GM18951 (cell line): ENCODE results near the gene MRGPRD.

Experiments used
- POLR2A ChIP-seq: IDR thresholded peaks from 4 replicates; pipeline ENCODE4 v1.6.1; 2011; ENCODE audit warnings: mild to moderate bottlenecking; ENCODE audit not compliant: insufficient read length, insufficient read depth; ENCODE audit errors: extremely low read depth
- in situ Hi-C: fragments of 300-500 bp; cut with MboI; formaldehyde crosslinking; loops from one replicate; pipeline ENCODE4 v1.12.0; 2022; ENCODE audit warnings: low sequenced_read_pairs, mixed read lengths, inconsistent platforms; ENCODE audit not compliant: unreplicated experiment

Gene MRGPRD

GRCh38 chr11:69010964-69011623 lies 30.3 kb upstream of the MRGPRD start:
- no peak for TF ChIP-seq POLR2A
- in situ Hi-C loops: no loop called here

- in situ Hi-C loops: no loop called here
- no peak for TF ChIP-seq POLR2A
These were observed 29.6 kb upstream of the MRGPRD start for GRCh38 chr11:69010361-69010891.

- no peak for TF ChIP-seq POLR2A
- in situ Hi-C loops: no loop called here
These were observed 28.8 kb upstream of the MRGPRD start for GRCh38 chr11:69009441-69010211.

GRCh38 chr11:69008737-69009440 lies 28.1 kb upstream of the MRGPRD start:
- in situ Hi-C loops: no loop called here
- TF ChIP-seq POLR2A: no peak

- no peak for TF ChIP-seq POLR2A
- in situ Hi-C loops: no loop called here
These were observed 27.2 kb upstream of the MRGPRD start for GRCh38 chr11:69007975-69008381.

GRCh38 chr11:69006816-69007215 lies 26.0 kb upstream of the MRGPRD start:
- no peak for TF ChIP-seq POLR2A
- in situ Hi-C loops: no loop called here

- no peak for TF ChIP-seq POLR2A
- in situ Hi-C loops: no loop called here
These were observed 25.0 kb upstream of the MRGPRD start for GRCh38 chr11:69005631-69006368.

GRCh38 chr11:69005183-69005630 lies 24.4 kb upstream of the MRGPRD start:
- no peak for TF ChIP-seq POLR2A
- in situ Hi-C loops: no loop called here

GRCh38 chr11:69004411-69005182 lies 23.8 kb upstream of the MRGPRD start:
- in situ Hi-C loops: no loop called here
- TF ChIP-seq POLR2A: no peak

GRCh38 chr11:69003866-69004367 lies 23.1 kb upstream of the MRGPRD start:
- no peak for TF ChIP-seq POLR2A
- in situ Hi-C loops: no loop called here

- in situ Hi-C loops: no loop called here
- no peak for TF ChIP-seq POLR2A
These were observed 22.6 kb upstream of the MRGPRD start for GRCh38 chr11:69003301-69003865.
